ENCODE data around the gene CATSPERE.
"Not testable (repeated sequence)": the region's sequence is repeated elsewhere in the genome, so short reads cannot be mapped to it uniquely, and the experiment has no call there.

GRCh38 chr1:244484971-244485370, 23.9 kb downstream of the CATSPERE start:
- TF ChIP-seq POLR2AphosphoS5 (IDR thresholded peaks at IDR 0.05; ENCODE audit: low read length); SMC3 (IDR thresholded peaks at IDR 0.05; ENCODE audit: borderline replicate concordance, low read length); LARP7 (IDR thresholded peaks at IDR 0.05); SIN3A (IDR thresholded peaks at IDR 0.05; ENCODE audit: low read depth, low read length); ETV6 (conservative IDR thresholded peaks at IDR 0.05 in 1 of 2, IDR thresholded peaks at IDR 0.05 in 1 of 2; ENCODE audit: borderline replicate concordance in 1 of 2, low read depth in 1 of 2); MAX (IDR thresholded peaks at IDR 0.05; ENCODE audit: low read depth, low read length); SUPT20H (IDR thresholded peaks at IDR 0.05; ENCODE audit: borderline replicate concordance, control insufficient read depth, low read depth, low read length); CTCF (IDR thresholded peaks at IDR 0.05 in 2 of 3, conservative IDR thresholded peaks at IDR 0.05 in 1 of 3; ENCODE audit: control insufficient read depth in 2 of 3, extremely low read depth in 1 of 3, insufficient read depth in 1 of 3, low read depth in 3 of 3, low read length in 3 of 3): not testable (repeated sequence)

Data from GM12878 (cell line).